ENCODE data around the gene FRY. TPM values are rescaled to one million over a fixed set of nuclear protein-coding genes. Genes with fewer than 3 reads are reported as not detected.

The FRY gene
- total RNA-seq, 4 donors from 2014 or later: 6.7 to 106 (median 14.1) TPM

DNA sequence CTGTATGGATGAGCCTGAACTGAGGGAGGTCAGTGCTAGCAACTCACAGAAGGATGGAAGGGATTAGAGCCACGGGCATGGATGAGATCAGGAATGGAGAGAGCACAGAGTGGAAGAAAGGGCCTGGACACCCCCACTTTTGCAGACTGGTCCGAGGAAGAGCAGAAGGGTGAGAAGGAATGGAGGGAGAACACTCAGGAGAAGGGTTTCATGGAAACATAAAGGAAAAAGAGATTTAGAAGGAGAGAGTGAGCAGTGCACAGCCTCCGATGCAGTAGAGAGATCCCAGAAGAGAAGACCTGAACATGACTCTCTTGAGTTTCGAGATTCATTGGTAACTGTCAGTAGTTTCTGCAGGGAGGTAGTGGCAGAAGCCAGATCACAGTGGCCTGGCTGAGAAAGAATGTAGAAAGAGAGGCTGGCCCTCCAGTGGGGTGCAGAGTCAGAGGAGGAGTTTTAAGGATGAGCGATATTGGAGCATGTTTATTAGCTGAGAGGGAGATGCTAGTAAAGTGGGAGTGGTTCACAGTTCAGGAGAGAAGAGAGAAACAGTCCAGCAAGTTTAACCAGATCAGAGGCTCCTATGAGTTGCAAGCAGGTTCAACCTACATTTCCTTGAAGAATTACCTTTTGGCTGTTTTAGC lies 174.6 kb downstream of the FRY start:
- Histone ChIP-seq H3K27me3 (no peaks in the 10 kb centered on the region), H3K9me3 (no peaks in the 10 kb centered on the region), H3K27ac (no peak overlapping the region), H3K4me1 (peaks cover 0 to 8% (median 0%) of the 10 kb centered on the region in 4 donors), H3K36me3 (no peaks in the 10 kb centered on the region), H3K4me3 (no peak overlapping the region)
- TF ChIP-seq POLR2A (IDR thresholded peaks at IDR 0.05): no peak
- no peak for DNase-seq

DNA sequence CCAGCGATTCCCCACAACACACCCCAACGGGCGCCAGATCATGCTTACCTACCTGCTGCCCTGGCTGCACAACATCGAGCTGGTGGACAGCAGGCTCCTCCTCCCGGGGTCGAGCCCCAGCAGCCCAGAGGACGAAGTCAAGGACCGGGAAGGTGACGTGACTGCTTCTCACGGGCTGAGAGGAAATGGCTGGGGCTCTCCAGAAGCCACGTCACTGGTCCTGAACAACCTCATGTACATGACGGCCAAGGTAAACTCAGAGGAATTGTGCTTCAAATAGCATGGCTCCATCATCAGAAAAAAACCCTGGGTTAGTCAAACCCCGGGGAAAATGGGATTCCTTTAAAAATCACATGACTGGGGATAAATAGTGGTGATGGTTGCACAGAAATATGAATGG lies 177.3 kb downstream of the FRY start:
- no peak for DNase-seq
- Histone ChIP-seq H3K4me1 (peaks cover 0 to 8% (median 0%) of the 10 kb centered on the region in 4 donors), H3K36me3 (no peaks in the 10 kb centered on the region), H3K9me3 (no peaks in the 10 kb centered on the region), H3K27ac (no peak overlapping the region), H3K4me3 (no peak overlapping the region), H3K27me3 (no peaks in the 10 kb centered on the region)
- TF ChIP-seq, protein P1, sequence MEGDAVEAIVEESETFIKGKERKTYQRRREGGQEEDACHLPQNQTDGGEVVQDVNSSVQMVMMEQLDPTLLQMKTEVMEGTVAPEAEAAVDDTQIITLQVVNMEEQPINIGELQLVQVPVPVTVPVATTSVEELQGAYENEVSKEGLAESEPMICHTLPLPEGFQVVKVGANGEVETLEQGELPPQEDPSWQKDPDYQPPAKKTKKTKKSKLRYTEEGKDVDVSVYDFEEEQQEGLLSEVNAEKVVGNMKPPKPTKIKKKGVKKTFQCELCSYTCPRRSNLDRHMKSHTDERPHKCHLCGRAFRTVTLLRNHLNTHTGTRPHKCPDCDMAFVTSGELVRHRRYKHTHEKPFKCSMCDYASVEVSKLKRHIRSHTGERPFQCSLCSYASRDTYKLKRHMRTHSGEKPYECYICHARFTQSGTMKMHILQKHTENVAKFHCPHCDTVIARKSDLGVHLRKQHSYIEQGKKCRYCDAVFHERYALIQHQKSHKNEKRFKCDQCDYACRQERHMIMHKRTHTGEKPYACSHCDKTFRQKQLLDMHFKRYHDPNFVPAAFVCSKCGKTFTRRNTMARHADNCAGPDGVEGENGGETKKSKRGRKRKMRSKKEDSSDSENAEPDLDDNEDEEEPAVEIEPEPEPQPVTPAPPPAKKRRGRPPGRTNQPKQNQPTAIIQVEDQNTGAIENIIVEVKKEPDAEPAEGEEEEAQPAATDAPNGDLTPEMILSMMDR (IDR thresholded peaks at IDR 0.05): no peak
- TF ChIP-seq POLR2A (IDR thresholded peaks at IDR 0.05): no peak

DNA sequence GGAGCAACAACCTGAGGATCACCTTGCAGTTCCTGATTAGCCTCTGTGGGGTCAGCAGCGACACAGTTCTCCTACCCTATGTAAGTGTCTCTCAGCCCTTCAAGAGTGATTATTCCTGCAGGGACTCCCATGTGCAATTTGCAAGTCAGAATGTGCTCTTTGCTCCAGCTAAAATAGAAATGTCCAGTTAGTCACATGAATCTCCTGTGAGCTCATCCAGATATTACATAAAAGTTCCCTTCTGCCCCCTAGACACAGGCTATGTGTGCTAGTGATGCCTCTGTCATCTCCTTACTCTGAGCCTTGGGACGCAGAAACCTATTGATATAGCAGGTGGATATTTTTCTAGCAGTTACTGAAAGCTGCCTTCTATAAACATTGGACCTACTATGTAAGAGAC lies 178.1 kb downstream of the FRY start:
- Histone ChIP-seq H3K36me3 (no peaks in the 10 kb centered on the region), H3K27me3 (no peaks in the 10 kb centered on the region), H3K27ac (no peak overlapping the region), H3K4me3 (no peak overlapping the region), H3K4me1 (peaks cover 0 to 8% (median 0%) of the 10 kb centered on the region in 4 donors), H3K9me3 (no peaks in the 10 kb centered on the region)
- TF ChIP-seq, protein P1 (IDR thresholded peaks at IDR 0.05): no peak
- TF ChIP-seq POLR2A (IDR thresholded peaks at IDR 0.05): no peak
- DNase-seq: no peak

DNA sequence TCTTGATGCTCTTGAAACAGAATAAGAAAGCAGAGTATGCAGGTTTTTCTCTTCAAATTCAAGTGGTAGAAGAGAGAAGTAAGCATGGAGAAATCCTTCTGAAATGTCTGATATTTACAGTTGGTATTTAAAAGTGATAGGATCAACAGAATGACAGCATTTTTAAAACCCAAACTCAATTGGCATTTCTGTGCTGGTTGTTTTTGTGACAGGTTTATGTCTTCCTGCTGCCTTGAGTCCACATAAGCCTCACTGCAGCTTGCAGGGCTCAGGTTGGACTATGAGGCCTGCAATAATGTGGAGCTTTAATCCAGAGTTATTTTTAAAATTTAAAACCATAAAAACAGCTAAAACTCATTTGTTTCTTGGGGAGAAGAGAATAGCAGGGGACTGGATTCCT lies 178.5 kb downstream of the FRY start:
- Histone ChIP-seq H3K36me3 (no peaks in the 10 kb centered on the region), H3K27ac (no peak overlapping the region), H3K4me3 (no peak overlapping the region), H3K4me1 (peaks cover 0 to 8% (median 0%) of the 10 kb centered on the region in 4 donors), H3K9me3 (no peaks in the 10 kb centered on the region), H3K27me3 (no peaks in the 10 kb centered on the region)
- TF ChIP-seq, protein P1 (IDR thresholded peaks at IDR 0.05): no peak
- TF ChIP-seq POLR2A (IDR thresholded peaks at IDR 0.05): no peak
- DNase-seq: no peak

DNA sequence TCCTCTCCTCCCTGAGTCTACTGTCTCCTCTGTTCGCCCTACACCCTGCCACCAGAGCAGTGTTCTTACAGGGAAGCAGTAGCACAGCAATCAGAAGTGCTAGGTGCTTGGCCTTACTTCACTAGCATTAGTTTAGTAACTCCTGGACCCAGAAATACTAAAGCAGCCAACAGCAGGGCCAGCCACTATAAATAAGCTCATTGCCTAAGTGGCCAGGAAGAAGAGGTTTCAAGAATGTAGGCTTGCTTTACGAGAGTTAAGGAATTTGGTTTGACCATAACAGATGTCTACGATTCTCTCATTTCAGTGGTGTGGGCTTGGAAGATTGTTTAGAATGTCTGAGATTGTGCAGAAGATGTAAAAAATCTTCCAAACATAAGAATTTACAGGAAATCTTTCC lies 180.2 kb downstream of the FRY start:
- DNase-seq: no peak
- TF ChIP-seq, protein P1 (IDR thresholded peaks at IDR 0.05): no peak
- TF ChIP-seq POLR2A (IDR thresholded peaks at IDR 0.05): no peak

DNA sequence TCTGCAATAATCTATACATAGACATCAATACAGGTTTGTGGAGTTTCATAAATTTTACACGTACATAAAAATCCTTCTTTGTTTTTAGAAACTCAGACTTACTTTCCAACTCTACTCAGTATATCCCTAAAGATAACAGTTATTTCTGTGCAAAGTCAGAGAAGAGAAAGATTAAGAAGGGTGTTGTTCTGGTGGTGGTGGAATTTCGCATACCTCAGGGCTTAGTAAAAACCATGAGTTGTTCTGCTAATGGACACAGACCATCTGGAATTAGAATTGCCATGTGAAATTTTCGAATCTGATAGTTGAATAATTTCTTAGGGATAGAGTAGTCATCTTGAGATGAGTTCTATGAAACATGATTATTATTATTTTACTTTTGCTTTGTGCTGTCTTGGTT lies 180.8 kb downstream of the FRY start:
- DNase-seq: no peak
- H3K27ac ChIP-seq: no peak overlapping the region
- TF ChIP-seq, protein P1 (IDR thresholded peaks at IDR 0.05): no peak
- TF ChIP-seq POLR2A (IDR thresholded peaks at IDR 0.05): no peak
- no peaks in the 10 kb centered on the region for H3K36me3 ChIP-seq
- no peaks in the 10 kb centered on the region for H3K4me1 ChIP-seq
- H3K4me3 ChIP-seq: no peak overlapping the region
- H3K9me3 ChIP-seq: no peaks in the 10 kb centered on the region
- no peaks in the 10 kb centered on the region for H3K27me3 ChIP-seq

More for the DNA sequence above, 180.2 kb downstream of the FRY start:
- H3K27ac ChIP-seq: no peak overlapping the region
- H3K4me3 ChIP-seq: no peak overlapping the region
- no peaks in the 10 kb centered on the region for H3K4me1 ChIP-seq
- H3K9me3 ChIP-seq: no peaks in the 10 kb centered on the region
- H3K27me3 ChIP-seq: no peaks in the 10 kb centered on the region
- no peaks in the 10 kb centered on the region for H3K36me3 ChIP-seq

Data from Peyer's patch (tissue), 4 donors.